Endometrial microvascular endothelial cells (primary cell): ENCODE measurements around the gene THOC6. TPM values are rescaled to one million over a fixed set of nuclear protein-coding genes. Genes with fewer than 3 reads are reported as not detected.

Experiments
- in situ Hi-C: cut with HindIII; loops from 2 replicates; pipeline ENCODE4 v1.10.0; 2017; ENCODE audit warnings: low sequenced_read_pairs, low pct_unique_long_range_greater_than_20kb; ENCODE audit errors: inconsistent ontology term
- total RNA-seq: library from RNA; depleted of rRNA; stranded (reverse); fragments of >200 nt; gene quantifications from one replicate; pipeline ENCODE4 v1.2.3, GENCODE V29; 2015; ENCODE audit errors: inconsistent ontology term

THOC6 gene
- total RNA-seq, 1 donor from 2014 or later: 23.8 TPM

- in situ Hi-C loops: no loop called here
Observed at GRCh38 chr16:3026609-3027488, 3.0 kb downstream of the THOC6 start.

- in situ Hi-C loops: no loop called here
Observed at GRCh38 chr16:3027489-3027795, 3.6 kb downstream of the THOC6 start.

GRCh38 chr16:3027983-3028715, 4.3 kb downstream of the THOC6 start:
- in situ Hi-C loops: no loop called here

GRCh38 chr16:3028716-3029319, 5.0 kb downstream of the THOC6 start:
- in situ Hi-C loops: no loop called here

GRCh38 chr16:3029491-3030221, 5.8 kb downstream of the THOC6 start:
- in situ Hi-C loops: no loop called here

GRCh38 chr16:3030222-3031212, 6.7 kb downstream of the THOC6 start:
- in situ Hi-C loops: no loop called here

- in situ Hi-C loops: no loop called here
Observed at GRCh38 chr16:3032624-3033023, 8.8 kb downstream of the THOC6 start.

- in situ Hi-C loops: no loop called here
Observed at GRCh38 chr16:3035289-3035971, 11.6 kb downstream of the THOC6 start.

GRCh38 chr16:3035972-3036725, 12.3 kb downstream of the THOC6 start:
- in situ Hi-C loops: no loop called here

GRCh38 chr16:3036726-3037315, 13.0 kb downstream of the THOC6 start, which contains the start of gene BICDL2:
TSS of gene BICDL2 (minus strand) at chr16:3036944. CDS start at chr16:3035496, 1,448 bp downstream.
- in situ Hi-C loops: no loop called here

GRCh38 chr16:3038256-3038655, 14.4 kb downstream of the THOC6 start:
- in situ Hi-C loops: no loop called here

- in situ Hi-C loops: no loop called here
Observed at GRCh38 chr16:3038896-3039295, 15.1 kb downstream of the THOC6 start.

GRCh38 chr16:3042376-3042775, 18.5 kb downstream of the THOC6 start:
- in situ Hi-C loops: no loop called here

- in situ Hi-C loops: no loop called here
Observed at GRCh38 chr16:3044708-3045107, 20.9 kb downstream of the THOC6 start.

GRCh38 chr16:3045758-3046640, 22.2 kb downstream of the THOC6 start, which contains the start of gene MMP25:
TSS of gene MMP25 (plus strand) at chr16:3046561. CDS start at chr16:3046918, 357 bp downstream.
- in situ Hi-C loops: no loop called here
